ENCODE measurements around the gene WNT3A.

- TF ChIP-seq MAX (IDR thresholded peaks at IDR 0.05; ENCODE audit: insufficient read depth, insufficient read length) (no peak), CTCF (IDR thresholded peaks at IDR 0.05; ENCODE audit: extremely low read depth in 1 of 2, insufficient read depth in 1 of 2, low read depth in 1 of 2, low read length in 2 of 2) (no peak), EZH2 (IDR thresholded peaks at IDR 0.05; ENCODE audit: borderline replicate concordance, low read depth, low read length, severe bottlenecking) (peak; percentile 81), GATA2 (IDR thresholded peaks at IDR 0.05; ENCODE audit: insufficient read depth, insufficient read length, low read depth, low read length) (no peak), POLR2AphosphoS5 (IDR thresholded peaks at IDR 0.05; ENCODE audit: insufficient read depth, low read depth, low read length) (no peak), POLR2A (IDR thresholded peaks at IDR 0.05; ENCODE audit: low read depth, low read length) (no peak), MYC (IDR thresholded peaks at IDR 0.05; ENCODE audit: low read depth, low read length) (no peak)
These were observed 52.3 kb downstream of the WNT3A start for GRCh38 chr1:228058949-228059633.

All from endothelial cell of umbilical vein (primary cell).